Gastroesophageal sphincter (tissue), 4 donors: ENCODE measurements around the gene CELA1. TPM values are rescaled to one million over a fixed set of nuclear protein-coding genes. Genes with fewer than 3 reads are reported as not detected.
A peak's percentile ranks its signal among the peaks of the same experiment; 100 is the strongest.

Experiments
- ATAC-seq: fragments of 150-250 bp; one replicate; pipeline ENCODE4 v1.9.1; 2016; ENCODE audit warnings: mild to moderate bottlenecking, moderate library complexity
- H3K27ac ChIP-seq, 4 donors: fragments of 200-600 bp; sonication (generic) in 3 of 4; 1 replicate in 3 of 4; 2 replicates in 1 of 4; pipeline ENCODE4 v1.5.1; 2016 to 2019
- H3K27me3 ChIP-seq: fragments of 200-600 bp; sonication (generic); one replicate; pipeline ENCODE4 v1.5.1; 2019
- H3K36me3 ChIP-seq, 2 donors: fragments of 200-600 bp; sonication (generic); one replicate each; pipeline ENCODE4 v1.5.1; 2019; ENCODE audit warnings: control low read depth in 1 of 2
- H3K4me1 ChIP-seq, 3 donors: fragments of 200-600 bp; sonication (generic); 1 replicate in 2 of 3; 2 replicates in 1 of 3; pipeline ENCODE4 v1.5.1; 2016 to 2019; ENCODE audit warnings: control low read depth in 2 of 3
- H3K4me3 ChIP-seq, 2 donors: fragments of 200-600 bp; sonication (generic); one replicate each; pipeline ENCODE4 v1.5.1; 2019; ENCODE audit warnings: mild to moderate bottlenecking in 1 of 2, moderate library complexity in 1 of 2
- H3K9me3 ChIP-seq, 3 donors: fragments of 200-600 bp; sonication (generic); one replicate each; pipeline ENCODE4 v1.5.1; 2017 to 2019; ENCODE audit warnings: control low read depth in 2 of 3
- CTCF ChIP-seq, 4 experiments: fragments of 200-600 bp in 2 of 4; fragments of 450-650 bp in 2 of 4; sonication (generic) in 1 of 4; IDR thresholded peaks; one replicate each; pipeline ENCODE4 v1.5.1; 2017 to 2019; ENCODE audit warnings: antibody characterized with exemption in 4 of 4, mild to moderate bottlenecking in 2 of 4, moderate library complexity in 2 of 4
- EP300 ChIP-seq: sonication (generic); formaldehyde crosslinking; IDR thresholded peaks from one replicate; pipeline ENCODE4 v1.6.1; 2017; ENCODE audit warnings: antibody characterized with exemption, mild to moderate bottlenecking
- POLR2A ChIP-seq, 2 donors: fragments of 450-650 bp; IDR thresholded peaks; one replicate each; pipeline ENCODE4 v1.6.1; 2017; ENCODE audit warnings: antibody characterized with exemption in 2 of 2, mild to moderate bottlenecking in 2 of 2, moderate library complexity in 1 of 2
- POLR2AphosphoS5 ChIP-seq: sonication (generic); formaldehyde crosslinking; IDR thresholded peaks from one replicate; pipeline ENCODE4 v1.6.1; 2017; ENCODE audit warnings: antibody characterized with exemption
- WGBS, 2 donors: methylation state at CpG; one replicate each; pipeline ENCODE4 v1.1.5; 2018; ENCODE audit warnings: low coverage in 1 of 2; 5-methylcytosine and 5-hydroxymethylcytosine counted together
- total RNA-seq, 4 donors: library from RNA; depleted of rRNA; stranded (reverse); fragments of >200 nt; gene quantifications; one replicate each; pipeline ENCODE4 v1.1.0, GENCODE V29; 2016

Gene CELA1
- total RNA-seq, 4 donors from 2014 or later, result not detected

- TF ChIP-seq POLR2AphosphoS5, result no peak
- TF ChIP-seq CTCF (IDR thresholded peaks at IDR 0.05), result no peak
- no peak for TF ChIP-seq POLR2A (IDR thresholded peaks at IDR 0.05)
- TF ChIP-seq EP300, result no peak
- Histone ChIP-seq H3K36me3 (no peaks in the 10 kb centered on the region), H3K4me3 (no peak overlapping the region), H3K27ac (no peak overlapping the region), H3K4me1 (peaks cover 0 to 11% (median 0%) of the 10 kb centered on the region in 3 donors), H3K27me3 (no peaks in the 10 kb centered on the region), H3K9me3 (no peaks in the 10 kb centered on the region)
- 82 to 87% methylated on average over 3 of the region's 3 CpGs for WGBS, 2 donors
- no peak for ATAC-seq
These were observed 26.7 kb upstream of the CELA1 start for GRCh38 chr12:51373187-51373586.

- Histone ChIP-seq H3K4me3 (no peak overlapping the region), H3K27ac (peak overlapping the region in 3 of 4 donors; percentile 49 to 66 (median 55)), H3K36me3 (no peaks in the 10 kb centered on the region), H3K9me3 (no peaks in the 10 kb centered on the region), H3K27me3 (no peaks in the 10 kb centered on the region), H3K4me1 (peaks cover 0 to 11% (median 0%) of the 10 kb centered on the region in 3 donors)
- 100% methylated on average over 1 to 2 of the region's 2 CpGs for WGBS, 2 donors
- TF ChIP-seq EP300 (no peak), POLR2A (IDR thresholded peaks at IDR 0.05) (no peak), CTCF (IDR thresholded peaks at IDR 0.05) (no peak), POLR2AphosphoS5 (no peak)
- no peak for ATAC-seq
These were observed 25.5 kb upstream of the CELA1 start for GRCh38 chr12:51372021-51372420.

GRCh38 chr12:51371295-51371953 is 24.9 kb upstream of the CELA1 start:
- TF ChIP-seq POLR2AphosphoS5, result peak; percentile 71
- no peak for TF ChIP-seq CTCF (IDR thresholded peaks at IDR 0.05)
- no peak for TF ChIP-seq EP300
- no peaks in the 10 kb centered on the region for H3K36me3 ChIP-seq
- peak; percentile 93 for ATAC-seq
- H3K9me3 ChIP-seq, result no peaks in the 10 kb centered on the region
- H3K4me3 ChIP-seq, result no peak overlapping the region
- H3K27me3 ChIP-seq, result no peaks in the 10 kb centered on the region
- peak overlapping the region in 3 of 4 donors; percentile 49 to 66 (median 55) for H3K27ac ChIP-seq
- WGBS, 2 donors, result 12% methylated on average over 6 to 7 of the region's 8 CpGs
- H3K4me1 ChIP-seq, result peaks cover 0 to 11% (median 0%) of the 10 kb centered on the region in 3 donors

DNA sequence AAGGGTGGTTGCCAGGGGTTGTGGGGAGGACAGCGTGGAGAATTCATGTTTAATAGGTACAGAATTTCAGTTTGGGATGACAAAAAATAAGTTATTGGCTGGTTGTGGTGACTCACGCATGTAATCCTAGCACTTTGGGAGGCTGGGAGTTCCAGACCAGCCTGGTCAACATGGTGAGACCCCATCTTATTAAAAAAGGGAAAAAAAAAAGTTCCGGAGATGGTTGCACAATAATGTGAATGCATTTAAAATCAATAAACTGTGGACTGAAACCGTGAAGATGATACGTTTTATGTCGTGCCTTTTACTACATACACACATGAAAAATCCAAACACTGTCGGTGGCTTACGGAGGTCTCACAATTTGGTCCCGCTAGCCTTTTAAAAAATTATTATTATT is 24.2 kb upstream of the CELA1 start:
- Histone ChIP-seq H3K9me3 (no peaks in the 10 kb centered on the region), H3K4me1 (peaks cover 0 to 11% (median 0%) of the 10 kb centered on the region in 3 donors), H3K27ac (no peak overlapping the region), H3K36me3 (no peaks in the 10 kb centered on the region), H3K4me3 (no peak overlapping the region), H3K27me3 (no peaks in the 10 kb centered on the region)
- TF ChIP-seq POLR2A (IDR thresholded peaks at IDR 0.05) (no peak), CTCF (IDR thresholded peaks at IDR 0.05) (no peak), POLR2AphosphoS5 (no peak), EP300 (no peak)
- no peak for ATAC-seq
- WGBS, 2 donors, result 74 to 95% methylated on average over 3 to 9 of the region's 9 CpGs

GRCh38 chr12:51369581-51369980 is 23.1 kb upstream of the CELA1 start:
- ATAC-seq, result no peak
- H3K36me3 ChIP-seq, result no peaks in the 10 kb centered on the region
- H3K27ac ChIP-seq, result no peak overlapping the region
- no peak overlapping the region for H3K4me3 ChIP-seq
- TF ChIP-seq EP300, result no peak
- TF ChIP-seq CTCF (IDR thresholded peaks at IDR 0.05), result no peak
- no peak for TF ChIP-seq POLR2A (IDR thresholded peaks at IDR 0.05)
- no peak for TF ChIP-seq POLR2AphosphoS5
- peaks cover 0 to 11% (median 0%) of the 10 kb centered on the region in 3 donors for H3K4me1 ChIP-seq
- no peaks in the 10 kb centered on the region for H3K9me3 ChIP-seq
- no peaks in the 10 kb centered on the region for H3K27me3 ChIP-seq
- 75 to 87% methylated on average over 4 of the region's 4 CpGs for WGBS, 2 donors
